MM.1S (cell line): ENCODE measurements around the gene MON1B.

Source experiments
- CTCF ChIP-seq: fragments of 300-600 bp; sonication (generic); IDR thresholded peaks from 2 replicates; pipeline ENCODE4 v1.5.1; 2016; ENCODE audit warnings: antibody characterized with exemption, low read length, mixed read lengths
- EZH2 ChIP-seq: fragments of 300-600 bp; sonication (generic); optimal IDR thresholded peaks from 2 replicates; pipeline ENCODE3; 2017; ENCODE audit warnings: low read depth, mild to moderate bottlenecking, antibody characterized with exemption, low read length, mixed read lengths
- EZH2phosphoT487 ChIP-seq: fragments of 300-600 bp; sonication (generic); IDR thresholded peaks from 2 replicates; pipeline ENCODE4 v1.6.1; 2018; ENCODE audit warnings: antibody characterized with exemption, low read length

GRCh38 chr16:77214411-77215138 is 23.6 kb downstream of the MON1B start:
- no peak for TF ChIP-seq EZH2phosphoT487
- no peak for TF ChIP-seq CTCF
- no peak for TF ChIP-seq EZH2
